Inferior parietal cortex (tissue), 1 donor: ENCODE results near the gene MACROD2.

Experiments used
- DNase-seq: peaks from one replicate; pipeline ENCODE4 v3.0.0-alpha.2; 2016; ENCODE audit errors: extremely low spot score

Gene MACROD2

DNA sequence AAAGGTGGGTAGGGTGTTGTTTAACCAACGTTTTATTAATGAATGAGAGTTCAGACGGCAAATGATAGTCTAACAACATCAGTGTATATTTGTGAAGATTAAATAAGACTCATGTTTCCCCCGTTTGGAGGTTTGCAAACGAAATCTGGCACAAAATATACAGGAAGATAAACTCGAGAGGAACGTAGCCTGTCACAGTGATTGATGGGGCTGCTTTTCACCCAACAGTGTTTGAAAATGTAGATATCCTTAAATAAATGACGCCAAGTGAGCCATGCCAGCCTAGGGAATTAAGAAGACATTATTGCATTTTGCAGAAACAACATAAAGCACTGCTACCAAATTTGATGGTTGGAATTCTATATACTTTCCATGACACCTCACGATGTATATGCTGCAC lies 1038.6 kb downstream of the MACROD2 start:
- no peak for DNase-seq

DNA sequence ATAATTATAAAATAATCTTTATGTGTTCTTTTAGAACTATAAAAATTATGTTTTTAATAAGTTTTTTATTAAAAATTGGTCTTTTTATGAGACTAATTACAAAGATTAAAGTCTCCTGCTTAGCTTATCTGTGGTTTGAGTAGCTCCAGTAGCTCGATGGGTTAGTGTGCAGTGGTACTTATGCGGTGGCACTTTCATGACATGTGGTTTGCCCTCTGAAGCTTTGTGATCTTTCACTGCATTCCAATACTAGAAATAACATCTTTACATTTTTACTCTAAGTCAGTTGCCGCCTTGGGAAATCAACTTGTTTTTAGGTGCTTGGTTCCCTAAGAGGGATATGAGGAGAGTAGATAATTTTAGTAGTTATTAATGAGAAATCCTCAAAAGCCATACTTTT lies 1041.6 kb downstream of the MACROD2 start:
- no peak for DNase-seq

DNA sequence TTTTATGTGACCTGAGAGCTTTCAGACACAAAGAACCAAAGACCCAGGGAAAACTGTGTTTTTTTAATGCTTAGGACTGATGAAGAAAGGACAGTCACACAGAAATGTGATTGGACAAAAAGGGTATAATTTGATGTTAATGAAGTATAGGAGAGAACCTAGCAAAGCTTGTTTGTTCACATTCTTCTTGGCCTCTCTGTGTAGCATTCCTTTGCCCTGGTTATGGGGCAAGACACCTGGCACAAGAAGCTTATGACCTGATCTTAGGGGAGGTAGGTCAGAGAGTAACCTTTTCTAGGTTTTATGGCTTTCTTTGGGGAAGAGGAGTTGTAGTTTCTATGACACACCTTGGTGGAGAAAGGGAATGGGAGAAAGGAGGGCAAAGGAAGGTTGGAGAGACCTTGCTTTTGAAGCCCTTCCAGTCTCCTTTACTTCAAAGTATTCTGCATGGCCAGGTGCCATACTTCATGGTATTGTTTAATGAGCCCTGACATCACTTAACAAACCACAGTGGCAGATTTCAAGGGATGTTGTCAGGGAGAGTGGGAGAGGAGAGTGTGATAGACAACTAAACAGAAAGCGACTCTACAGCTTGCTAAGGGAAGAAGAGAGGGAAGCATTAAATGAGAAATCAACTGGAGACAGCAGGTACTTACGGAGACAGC lies 1043.9 kb downstream of the MACROD2 start:
- DNase-seq: no peak

DNA sequence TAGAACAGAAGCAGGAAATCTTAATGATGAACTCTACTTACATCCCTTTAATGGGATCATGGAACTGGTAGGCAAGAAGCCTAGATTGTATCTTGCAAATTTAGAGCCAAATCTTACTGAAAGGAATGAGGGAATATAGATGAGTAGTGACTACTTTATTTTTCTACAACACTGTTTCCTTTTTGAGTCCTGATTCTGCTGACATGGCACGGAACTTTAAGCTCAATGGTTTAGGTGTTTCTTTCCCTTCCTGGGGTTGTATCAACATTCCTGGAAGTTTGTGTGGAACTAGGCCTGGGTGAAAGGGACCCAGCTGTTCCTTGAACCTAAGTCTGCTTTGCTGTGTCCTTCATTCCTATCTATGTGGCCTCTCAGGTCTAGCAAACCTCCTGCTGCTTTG lies 1047.4 kb downstream of the MACROD2 start:
- DNase-seq: no peak

DNA sequence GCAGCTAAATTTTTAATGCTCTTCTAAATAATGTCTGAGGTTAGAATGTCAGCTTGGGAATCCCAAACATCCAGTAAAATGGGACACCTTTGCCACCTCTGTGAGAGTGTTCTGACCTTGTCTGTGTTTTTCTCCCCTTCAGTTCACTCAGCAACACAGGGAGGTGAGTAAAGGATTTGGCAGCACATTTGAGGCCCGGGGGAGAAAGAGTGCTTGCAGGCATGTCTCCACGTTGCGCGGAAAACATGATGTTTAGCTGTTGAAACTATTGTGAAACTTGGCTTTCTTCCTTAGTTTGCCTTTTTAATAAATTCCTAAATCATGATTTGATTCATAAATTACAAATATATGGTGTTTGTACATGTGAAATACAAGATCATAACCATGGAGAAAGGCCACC lies 1049.9 kb downstream of the MACROD2 start:
- no peak for DNase-seq

DNA sequence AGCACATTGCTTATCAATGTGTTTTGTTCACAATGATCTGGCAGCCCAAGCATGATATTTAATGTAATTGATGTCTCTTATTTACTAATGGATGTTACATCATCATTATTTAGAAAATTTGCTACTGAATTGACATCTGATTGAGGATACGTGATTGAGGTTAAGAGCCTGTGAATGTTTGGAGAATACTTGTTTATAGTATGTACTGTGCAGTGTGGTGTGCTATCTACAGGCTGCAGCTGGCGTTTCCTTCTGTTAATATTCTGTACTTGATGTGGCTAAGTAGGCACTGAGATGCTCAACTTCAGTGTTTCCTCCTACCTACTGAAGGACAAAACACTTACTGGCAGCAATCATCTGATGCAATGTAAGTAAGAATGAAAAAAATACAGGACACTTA lies 1051.7 kb downstream of the MACROD2 start:
- DNase-seq: no peak

DNA sequence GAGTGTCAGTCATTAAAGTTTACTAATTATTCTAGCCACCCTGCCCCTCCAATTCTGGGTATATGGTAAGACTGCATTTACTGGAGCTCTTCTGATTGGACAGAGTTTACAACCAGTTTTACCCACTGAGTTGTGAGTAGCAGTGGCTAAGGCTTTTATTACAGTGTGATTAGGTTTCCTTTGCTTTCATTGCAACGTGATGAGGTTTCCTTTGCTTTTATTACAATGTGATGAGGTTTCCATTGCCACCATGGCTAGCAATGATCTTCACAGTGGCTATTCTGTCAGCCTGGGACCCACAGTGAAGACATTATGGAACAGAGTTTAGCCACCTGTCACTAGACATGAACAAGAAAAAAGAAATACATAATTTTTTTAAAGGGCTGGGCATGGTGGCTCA lies 1052.3 kb downstream of the MACROD2 start:
- DNase-seq: no peak

DNA sequence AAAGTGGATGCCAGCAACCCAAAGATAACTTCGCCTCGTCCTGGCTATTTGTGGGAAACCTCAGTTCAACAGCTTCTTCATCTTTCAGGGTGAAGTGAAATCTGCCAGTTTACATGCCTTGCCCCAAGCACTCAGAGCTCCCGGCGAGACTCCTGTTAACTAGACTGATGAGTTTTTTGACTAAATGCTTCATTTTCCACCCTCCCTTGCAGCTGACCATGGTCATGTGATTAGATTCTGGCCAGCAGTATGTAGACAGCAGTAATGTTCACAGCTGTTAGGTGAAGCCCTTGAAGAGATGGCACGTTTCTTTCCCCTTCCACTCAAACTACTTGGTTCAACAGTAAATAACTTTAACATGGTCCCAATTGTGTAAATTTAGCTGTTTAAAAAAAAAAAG lies 1060.9 kb downstream of the MACROD2 start:
- no peak for DNase-seq

DNA sequence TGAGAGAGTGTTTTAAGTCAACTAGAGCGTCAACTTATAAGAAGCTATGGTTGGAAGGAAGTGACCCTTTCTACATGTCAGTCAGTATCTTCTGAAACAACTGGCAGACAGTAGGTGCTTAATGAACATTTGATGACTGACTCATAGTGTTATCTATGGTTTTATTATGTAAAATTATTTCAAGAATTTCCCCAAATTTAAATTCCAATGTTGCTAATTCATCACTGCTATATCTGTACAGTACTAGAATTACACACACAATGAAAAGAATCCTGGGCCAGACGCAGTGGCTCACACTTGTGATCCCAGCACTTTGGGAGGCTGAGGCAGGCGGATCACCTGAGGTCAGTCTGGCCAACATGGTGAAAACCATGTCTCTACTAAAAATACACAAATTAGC lies 1063.5 kb downstream of the MACROD2 start:
- DNase-seq: no peak

DNA sequence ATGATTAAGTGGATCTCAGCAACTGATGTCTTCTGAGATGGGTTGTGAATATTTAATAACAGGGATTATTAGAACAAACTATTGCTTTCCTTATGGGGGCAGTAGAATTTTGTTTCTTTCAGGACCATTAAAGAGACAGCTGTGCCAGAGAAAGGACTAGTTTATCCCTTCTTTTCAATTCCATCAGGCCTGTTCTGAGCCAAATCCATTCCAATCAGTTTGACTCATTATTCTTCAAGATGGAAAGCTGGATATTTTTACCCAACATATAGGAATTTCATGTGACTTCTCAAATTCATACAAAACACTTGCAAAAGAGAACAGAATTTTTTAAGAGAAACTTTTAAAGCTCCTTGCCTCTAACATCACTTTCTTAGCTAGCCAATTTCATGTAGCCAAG lies 1064.1 kb downstream of the MACROD2 start:
- no peak for DNase-seq

DNA sequence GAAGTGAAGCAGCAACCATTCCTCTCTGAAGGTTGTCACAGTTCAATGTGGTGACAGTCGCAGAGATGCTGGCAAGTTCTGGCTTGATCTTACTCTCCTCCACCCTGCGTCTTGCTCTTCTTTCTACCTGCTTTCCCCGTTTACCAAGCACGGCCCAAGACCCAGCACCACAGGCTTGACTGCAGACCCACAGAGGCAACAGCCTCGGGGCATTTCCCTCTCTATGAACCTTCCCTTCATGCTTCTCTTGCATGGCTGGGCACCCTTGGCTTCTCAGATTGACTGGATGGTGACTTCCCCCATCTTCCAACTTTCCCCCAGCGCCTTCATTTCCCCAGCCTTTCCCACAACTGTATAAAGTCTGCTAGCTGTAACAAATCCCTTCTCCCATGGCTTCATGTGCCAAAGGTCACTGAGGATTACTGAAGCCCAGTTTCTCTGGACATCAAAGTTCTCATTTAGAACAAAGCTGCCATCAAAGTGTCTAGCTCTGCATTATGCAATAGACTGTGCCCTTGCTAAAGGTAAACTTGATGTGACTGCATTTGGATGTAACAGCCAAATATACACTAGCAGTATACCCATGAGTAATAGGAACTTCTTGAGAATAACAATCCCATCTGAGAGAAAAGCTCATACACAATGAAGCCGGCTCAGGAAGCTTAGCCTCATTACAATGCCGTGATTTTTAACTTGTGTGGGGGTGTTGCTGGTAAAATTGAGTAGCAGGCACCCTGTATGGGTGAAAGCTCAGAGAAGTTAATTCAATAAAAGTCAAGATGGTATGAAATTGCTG lies 1065.1 kb downstream of the MACROD2 start:
- no peak for DNase-seq

DNA sequence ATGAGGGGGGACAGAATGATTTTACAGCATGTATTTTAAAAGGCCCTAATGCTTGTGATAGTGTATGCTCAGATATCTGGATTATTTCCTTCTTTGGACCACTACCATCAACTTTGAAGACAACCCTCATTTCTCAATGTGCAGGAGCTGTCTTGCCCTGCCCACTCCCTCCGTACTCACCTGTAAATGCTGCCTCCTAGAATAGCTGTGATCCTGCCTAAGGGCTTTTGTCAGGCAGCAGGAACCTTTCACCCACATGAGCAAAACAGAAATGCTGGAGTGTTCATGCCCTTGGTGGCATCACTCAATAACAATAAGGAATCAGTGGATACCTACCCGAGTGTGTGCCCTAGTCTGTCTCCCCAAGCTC lies 1065.7 kb downstream of the MACROD2 start:
- DNase-seq: no peak

DNA sequence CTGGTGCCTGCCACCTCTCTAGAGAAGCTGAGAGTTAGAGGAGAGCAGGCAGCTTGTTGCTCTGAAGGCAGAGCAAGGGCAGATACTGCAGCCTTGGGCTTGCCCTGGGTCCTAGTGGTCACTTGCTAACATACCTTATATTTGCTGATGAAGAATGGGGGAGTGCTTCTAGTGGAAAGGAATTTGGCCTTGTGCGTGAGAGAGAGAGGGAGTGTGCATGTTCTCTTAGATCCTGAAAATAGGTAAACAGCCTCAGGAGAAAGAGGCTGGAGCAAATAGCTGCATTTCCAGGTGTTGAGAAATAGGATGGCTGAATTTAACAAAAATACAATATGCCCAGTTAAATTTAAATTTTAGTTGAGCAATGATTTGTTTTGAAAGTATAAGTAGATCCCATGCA lies 1066.6 kb downstream of the MACROD2 start:
- no peak for DNase-seq

DNA sequence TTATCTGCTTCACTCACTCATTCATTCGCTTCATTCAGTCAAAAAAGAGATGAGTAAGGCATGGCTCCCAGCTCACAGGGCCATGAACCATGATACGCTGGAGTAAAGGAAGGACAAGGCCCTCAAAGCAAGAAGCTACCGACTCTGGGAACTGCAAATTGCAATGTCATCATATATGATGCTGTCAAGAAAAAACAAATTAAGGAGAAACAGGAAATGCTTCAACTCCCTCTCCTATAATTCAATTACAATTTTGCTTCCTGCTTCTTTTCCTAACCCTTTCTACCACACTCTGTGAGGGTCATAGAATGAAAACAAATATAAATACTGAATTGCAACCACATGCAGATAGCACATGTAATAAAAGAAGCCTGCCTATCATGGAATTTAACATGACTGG lies 1067.8 kb downstream of the MACROD2 start:
- DNase-seq: no peak

DNA sequence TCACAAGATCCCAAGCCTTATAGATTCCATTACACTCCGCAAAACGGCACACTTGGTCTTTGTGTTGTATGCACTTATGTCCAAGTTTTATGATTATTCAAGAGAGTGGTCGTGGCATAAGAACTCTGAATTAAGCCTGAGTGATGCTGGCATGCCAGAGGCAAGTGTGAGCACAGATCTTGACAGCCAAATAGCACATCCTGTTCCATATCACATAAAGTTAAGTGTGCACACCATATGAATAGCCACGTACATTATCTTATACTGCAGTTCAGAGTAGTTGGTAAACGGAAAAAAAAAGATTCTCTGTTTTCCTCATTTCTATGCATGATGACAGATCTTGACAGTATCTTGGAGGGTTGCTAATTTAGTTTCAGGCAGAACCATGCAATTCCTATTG lies 1069.4 kb downstream of the MACROD2 start:
- DNase-seq: no peak

DNA sequence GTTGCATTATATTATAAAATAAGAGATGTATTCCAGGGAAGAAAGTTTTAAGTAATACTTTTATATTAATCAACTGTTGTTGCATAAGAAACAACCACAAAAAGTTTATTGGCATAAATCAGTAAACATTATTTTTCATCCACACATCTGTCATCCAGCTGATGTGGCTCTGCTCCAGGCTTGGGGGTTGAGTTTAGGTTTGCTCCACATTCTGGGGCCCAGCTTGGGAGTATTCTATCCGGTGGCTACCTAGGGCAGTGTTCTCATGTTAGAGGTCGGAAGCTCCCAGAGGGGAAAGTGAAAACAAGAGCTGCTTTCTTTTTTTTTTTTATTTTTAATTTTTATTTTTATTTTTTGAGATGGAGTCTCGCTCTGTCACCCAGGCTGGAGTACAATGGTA lies 1070.5 kb downstream of the MACROD2 start:
- DNase-seq: no peak

DNA sequence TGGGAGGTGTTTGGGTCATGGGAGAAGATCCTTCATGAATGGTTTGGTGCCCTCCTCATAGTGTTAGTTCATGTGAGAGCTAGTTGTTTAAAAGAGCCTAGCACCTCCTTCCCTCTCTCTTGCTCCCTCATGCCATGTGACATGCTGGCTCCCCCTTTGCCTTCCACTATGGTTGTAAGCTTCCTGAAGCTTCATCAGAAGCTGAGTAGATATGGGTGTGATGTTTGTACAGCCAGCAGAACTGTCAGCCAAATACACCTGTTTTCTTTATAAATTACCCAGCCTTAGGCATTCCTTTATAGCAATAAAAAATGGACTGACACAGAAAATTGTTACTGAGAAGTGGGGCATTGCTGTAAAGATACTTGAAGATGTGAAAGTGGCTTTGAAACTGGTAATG lies 1073.2 kb downstream of the MACROD2 start:
- DNase-seq: no peak

DNA sequence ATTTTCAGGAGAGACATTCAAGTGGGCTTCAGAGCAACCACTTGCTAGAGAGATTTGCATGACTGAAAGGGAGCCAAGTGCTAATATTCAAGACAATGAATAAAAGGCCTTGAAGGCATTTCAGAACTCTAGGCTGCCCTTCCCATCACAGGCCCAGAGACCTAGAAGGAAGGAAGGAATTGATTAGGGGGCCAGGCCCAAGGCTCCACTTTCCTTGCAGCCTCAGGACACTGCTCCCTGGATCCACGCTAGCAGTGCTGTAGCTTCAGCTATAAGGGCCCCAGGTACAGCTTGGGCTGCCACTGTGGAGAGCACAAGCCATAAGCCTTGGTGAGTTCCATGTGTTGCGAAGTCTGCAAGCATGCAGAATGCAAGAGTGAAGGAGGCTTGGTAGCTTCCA lies 1074.0 kb downstream of the MACROD2 start:
- no peak for DNase-seq

DNA sequence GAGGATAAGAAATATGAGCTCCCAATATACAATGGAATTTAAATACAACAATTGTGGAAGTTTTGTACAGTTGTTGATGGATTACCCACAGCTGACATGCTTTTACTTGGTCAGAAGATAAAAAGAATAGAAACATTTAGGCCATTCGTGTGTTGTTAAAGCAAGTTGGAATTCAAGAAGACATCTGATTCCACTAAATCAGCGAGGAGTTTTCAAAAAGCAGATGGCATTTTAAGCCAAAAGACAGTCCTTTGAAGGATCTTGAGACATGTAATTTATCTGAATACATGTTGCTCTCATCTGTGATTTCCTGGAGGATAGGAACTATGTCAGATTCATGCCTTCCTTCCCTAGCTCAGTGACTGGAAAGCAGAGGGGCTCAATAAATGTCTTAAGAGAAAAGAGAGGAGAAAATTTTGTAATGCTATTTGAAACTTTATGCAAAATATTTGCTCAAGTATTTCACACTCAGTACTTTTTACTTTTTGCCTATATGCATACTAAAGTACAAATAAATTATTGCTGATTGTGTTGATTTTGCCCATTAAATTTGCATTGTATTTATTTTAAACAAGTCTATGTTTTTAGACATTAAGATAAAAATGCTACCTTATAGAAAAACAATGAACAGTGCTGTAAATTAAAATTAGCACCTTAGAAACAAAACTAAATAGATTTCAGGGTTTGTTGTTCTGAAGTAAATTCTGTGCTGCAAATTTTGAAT lies 1075.9 kb downstream of the MACROD2 start:
- no peak for DNase-seq

DNA sequence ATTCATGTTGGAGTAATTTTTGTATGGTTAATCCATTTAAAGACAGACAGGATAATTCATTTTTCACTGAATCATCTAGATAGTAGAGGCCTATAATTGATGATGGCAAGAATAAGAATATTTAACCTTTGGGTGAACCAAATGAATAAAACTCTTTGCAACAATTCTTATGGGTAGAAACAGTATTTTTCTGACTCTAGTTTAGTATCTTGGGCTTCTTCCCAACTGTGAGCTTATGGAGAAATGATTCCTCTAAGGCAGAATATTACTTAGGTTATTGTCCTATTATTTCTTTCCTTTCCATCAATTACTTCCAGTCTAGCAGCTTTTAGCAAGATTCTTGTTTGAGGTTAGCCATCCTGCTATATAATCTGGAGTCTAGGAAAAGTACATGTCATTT lies 1077.0 kb downstream of the MACROD2 start:
- DNase-seq: no peak

DNA sequence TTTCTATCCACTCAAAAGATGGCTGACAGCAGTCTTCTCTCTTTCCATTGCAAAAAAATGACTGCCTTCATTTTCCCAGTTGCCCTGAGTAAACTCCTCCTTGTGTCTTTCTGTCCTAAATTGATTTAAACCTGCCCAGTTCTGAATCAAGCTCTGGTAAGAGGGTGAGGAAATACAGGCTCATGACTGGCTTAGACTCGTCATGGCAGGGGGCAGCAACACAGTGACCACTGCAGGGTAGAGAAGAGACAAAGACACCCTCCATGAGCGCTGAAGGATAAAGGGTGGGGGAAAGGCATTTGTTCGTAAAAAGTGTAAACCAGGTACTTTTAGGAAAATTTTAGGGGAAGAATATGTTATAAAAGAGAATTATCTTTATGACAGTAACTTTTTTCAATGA lies 1080.3 kb downstream of the MACROD2 start:
- DNase-seq: no peak

DNA sequence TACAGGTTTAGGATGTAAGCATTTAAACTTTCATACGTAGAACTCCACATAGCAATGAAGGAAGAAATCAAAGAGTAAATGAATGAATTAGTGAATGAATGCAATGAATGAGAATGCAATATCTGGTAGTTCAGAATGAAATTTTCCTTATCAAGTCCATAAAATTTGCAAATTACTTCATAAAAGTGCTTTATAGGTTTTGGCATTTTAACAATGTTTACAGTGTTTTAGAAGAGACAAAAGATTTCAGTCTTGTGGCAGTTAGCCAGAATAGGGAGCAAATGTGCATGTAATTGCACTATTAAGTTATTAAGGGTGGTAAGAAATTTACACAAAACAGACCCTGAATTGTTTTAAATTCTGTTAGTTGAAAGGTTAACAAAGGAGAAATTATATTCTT lies 1081.5 kb downstream of the MACROD2 start:
- no peak for DNase-seq

DNA sequence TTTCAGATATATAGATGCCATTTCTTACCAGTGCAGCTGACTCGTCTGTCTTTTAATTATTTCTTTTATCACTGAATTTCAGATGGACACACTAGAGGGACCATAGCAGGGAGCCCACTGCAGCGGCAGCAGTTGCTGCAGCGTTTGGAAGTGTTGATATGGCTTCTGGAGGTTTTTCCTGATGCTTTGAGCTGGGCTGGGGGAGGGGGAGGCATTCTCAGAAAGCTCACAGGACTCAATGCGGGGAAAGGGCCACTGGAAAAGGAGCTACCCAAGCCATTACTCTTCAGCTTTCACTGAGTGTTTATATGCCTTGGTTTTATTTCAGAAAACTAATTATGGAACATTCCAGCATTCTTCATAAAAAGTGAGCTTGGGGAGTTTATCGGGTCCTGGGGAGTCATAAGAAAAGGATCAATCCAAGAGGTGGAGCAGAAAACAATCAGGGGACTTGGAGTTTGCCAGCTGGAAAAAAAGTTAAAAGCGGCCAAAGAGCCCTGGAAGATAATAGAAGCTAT lies 1082.5 kb downstream of the MACROD2 start:
- no peak for DNase-seq
